HepG2 (cell line): ENCODE measurements around the gene SH2D6. TPM values are rescaled to one million over a fixed set of nuclear protein-coding genes. Genes with fewer than 3 reads are reported as not detected.

Experiments used
- ATF1 ChIP-seq: IDR thresholded peaks from 2 replicates; pipeline ENCODE4 v1.6.1; 2016; ENCODE audit warnings: mild to moderate bottlenecking, control low read depth
- ATRX ChIP-seq: sonication (generic); formaldehyde crosslinking; IDR thresholded peaks from 2 replicates; pipeline ENCODE4 v1.4.0; 2020; ENCODE audit warnings: missing genetic modification reagents, borderline replicate concordance
- CENPX ChIP-seq: sonication (generic); formaldehyde crosslinking; IDR thresholded peaks from 2 replicates; pipeline ENCODE4 v1.9.0; 2021; ENCODE audit warnings: mild to moderate bottlenecking, missing genetic modification reagents, moderate library complexity
- FOXC1 ChIP-seq: sonication (generic); formaldehyde crosslinking; IDR thresholded peaks from 2 replicates; pipeline ENCODE4 v1.8.0; 2022; ENCODE audit warnings: mild to moderate bottlenecking, missing genetic modification reagents, borderline replicate concordance
- ISX ChIP-seq: sonication (generic); formaldehyde crosslinking; conservative IDR thresholded peaks from 2 replicates; pipeline ENCODE4 v1.5.0; 2020; ENCODE audit warnings: missing genetic modification reagents
- KAT2B ChIP-seq: fragments of 150-350 bp; IDR thresholded peaks from 2 replicates; pipeline ENCODE4 v1.6.1; 2014; ENCODE audit warnings: low read depth, low read length, borderline replicate concordance
- KDM4B ChIP-seq: sonication (generic); formaldehyde crosslinking; IDR thresholded peaks from 2 replicates; pipeline ENCODE4 v1.4.0; 2020; ENCODE audit warnings: missing genetic modification reagents
- MIXL1 ChIP-seq: IDR thresholded peaks from 2 replicates; pipeline ENCODE4 v1.6.1; 2016
- MTA1 ChIP-seq: sonication (generic); formaldehyde crosslinking; IDR thresholded peaks from 2 replicates; pipeline ENCODE4 v1.4.0; 2020; ENCODE audit warnings: missing genetic modification reagents, mild to moderate bottlenecking, borderline replicate concordance
- MTF1 ChIP-seq: sonication (generic); formaldehyde crosslinking; IDR thresholded peaks from 2 replicates; pipeline ENCODE4 v1.5.0; 2020; ENCODE audit warnings: missing genetic modification reagents
- MXD4 ChIP-seq: IDR thresholded peaks from 2 replicates; pipeline ENCODE4 v1.6.1; 2016; ENCODE audit warnings: mild to moderate bottlenecking, missing biosample characterization, missing genetic modification reagents
- SAFB2 ChIP-seq: sonication (generic); formaldehyde crosslinking; IDR thresholded peaks from 2 replicates; pipeline ENCODE4 v1.5.1; 2020; ENCODE audit warnings: missing genetic modification reagents, low read depth, mild to moderate bottlenecking, borderline replicate concordance
- THYN1 ChIP-seq: sonication (generic); formaldehyde crosslinking; IDR thresholded peaks from 2 replicates; pipeline ENCODE4 v1.8.1; 2023; ENCODE audit warnings: low read depth, mild to moderate bottlenecking, moderate library complexity, missing genetic modification reagents, borderline replicate concordance
- TP53 ChIP-seq: sonication (generic); formaldehyde crosslinking; conservative IDR thresholded peaks from 2 replicates; pipeline ENCODE4 v1.4.0; 2020; ENCODE audit warnings: missing genetic modification reagents
- ZNF264 ChIP-seq: sonication (generic); formaldehyde crosslinking; IDR thresholded peaks from 2 replicates; pipeline ENCODE4 v1.4.0; 2020; ENCODE audit warnings: missing genetic modification reagents
- ZNF460 ChIP-seq: sonication (generic); formaldehyde crosslinking; IDR thresholded peaks from 2 replicates; pipeline ENCODE4 v1.5.1; 2020; ENCODE audit warnings: missing genetic modification reagents, mild to moderate bottlenecking, borderline replicate concordance
- ZNF484 ChIP-seq: sonication (generic); formaldehyde crosslinking; IDR thresholded peaks from 2 replicates; pipeline ENCODE4 v1.5.1; 2020; ENCODE audit warnings: mild to moderate bottlenecking, low read depth, missing genetic modification reagents, borderline replicate concordance
- ZNF552 ChIP-seq: sonication (generic); formaldehyde crosslinking; IDR thresholded peaks from 2 replicates; pipeline ENCODE4 v1.9.0; 2022; ENCODE audit warnings: missing genetic modification reagents, mild to moderate bottlenecking, borderline replicate concordance
- polyA plus RNA-seq, 8 experiments: library from polyadenylated mRNA; depleted of rRNA in 3 of 8; stranded (reverse) in 7 of 8; unstranded in 1 of 8; fragments of >200 nt; fragmentation: Illumina TruSeq in 4 of 8; extraction: Trizol in 4 of 8; gene quantifications; 2 replicates each; pipeline versions ENCODE4 v1.2.1 to v1.2.3, GENCODE V29; 2011 to 2016; ENCODE audit warnings: low read depth in 4 of 8, missing spikeins in 1 of 8, mixed read lengths in 1 of 8; ENCODE audit not compliant: insufficient read depth in 1 of 8
- total RNA-seq, 5 experiments: library from RNA; depleted of rRNA; stranded (reverse); fragments of >200 nt; fragmentation: Illumina TruSeq; extraction: Trizol; gene quantifications; 2 replicates each; pipeline ENCODE4 v1.2.3, GENCODE V29; 2016; ENCODE audit warnings: low read depth in 1 of 5
- TF ChIP-seq, protein P1 (sequence below): IDR thresholded peaks from 2 replicates; pipeline ENCODE4 v1.6.1; 2012; ENCODE audit warnings: inconsistent platforms
- TF ChIP-seq, protein P2 (sequence below): IDR thresholded peaks from 2 replicates; pipeline ENCODE4 v1.6.1; 2018; ENCODE audit warnings: missing genetic modification reagents
- TF ChIP-seq, protein P3 (sequence below): sonication (generic); formaldehyde crosslinking; IDR thresholded peaks from 2 replicates; pipeline ENCODE4 v1.4.0; 2020; ENCODE audit warnings: missing genetic modification reagents
- TF ChIP-seq, protein P4 (sequence below): IDR thresholded peaks from 2 replicates; pipeline ENCODE4 v1.4.0; 2020; ENCODE audit warnings: mild to moderate bottlenecking, missing genetic modification reagents
- TF ChIP-seq, protein P5 (sequence below): sonication (generic); formaldehyde crosslinking; IDR thresholded peaks from 2 replicates; pipeline ENCODE4 v1.5.1; 2020; ENCODE audit warnings: mild to moderate bottlenecking, moderate library complexity, missing genetic modification reagents

SH2D6 gene
- total and polyA plus RNA-seq, 2 of the 13 experiments (the other 11 are each of a cell fraction or from before 2014, with no cell fraction given), result 0.11 to 0.26 TPM

DNA sequence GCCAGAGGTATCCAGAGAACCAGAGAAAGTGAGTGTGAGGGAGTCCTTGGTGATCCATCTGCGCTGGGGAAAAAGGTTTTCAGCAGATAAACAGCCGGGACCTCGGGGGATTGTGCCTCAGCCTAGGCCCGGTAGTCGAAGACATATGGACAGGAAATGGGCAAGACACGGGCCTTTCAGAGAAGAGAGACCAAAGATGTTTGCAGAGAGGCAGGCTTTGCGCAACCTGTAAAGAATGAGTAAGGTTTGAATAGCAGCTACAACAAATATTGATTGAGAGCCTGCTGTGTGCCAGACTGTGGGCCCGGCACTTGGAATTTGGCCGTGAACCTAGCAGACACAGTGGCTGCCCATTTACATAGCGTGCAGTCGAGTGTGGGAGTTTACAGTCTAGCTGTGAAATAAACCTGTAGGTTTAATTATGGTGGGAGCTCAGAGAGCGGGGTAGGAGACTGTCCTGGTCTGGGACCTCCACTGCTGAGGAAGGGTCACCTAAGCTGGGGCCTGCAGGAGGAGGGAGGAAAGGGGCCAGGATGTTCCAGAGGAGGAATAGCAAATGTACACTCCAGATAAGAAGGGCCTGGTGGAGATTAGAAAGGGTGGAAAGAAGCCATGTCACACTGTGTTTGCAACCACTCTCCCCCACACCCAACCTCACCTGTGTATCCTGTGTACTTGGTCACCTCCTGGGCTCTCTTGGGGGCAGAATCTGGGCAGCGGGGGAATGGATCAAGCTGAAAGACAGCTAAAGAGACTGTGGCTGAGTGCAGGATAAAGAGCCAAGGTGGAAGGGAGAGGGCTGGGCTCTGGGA is 3.0 kb downstream of the SH2D6 start (continued):
- no peak for TF ChIP-seq THYN1 (CRISPR knock-in tag)
- no peak for TF ChIP-seq ATRX (CRISPR knock-in tag)
- TF ChIP-seq CENPX (CRISPR knock-in tag), result no peak
- no peak for TF ChIP-seq ISX (CRISPR knock-in tag)
- TF ChIP-seq KDM4B (CRISPR knock-in tag), result peak; percentile 96
- peak; percentile 71 for TF ChIP-seq MXD4
- TF ChIP-seq MIXL1 (CRISPR knock-in tag), result peak; percentile 90
- TF ChIP-seq ZNF460 (CRISPR knock-in tag), result peak; percentile 23; the same call in 1 of the 2 replicates
- no peak for TF ChIP-seq ZNF484 (CRISPR knock-in tag)
- 0 out of 2 replicates have a peak, but pooled peaks have one; percentile 25 for TF ChIP-seq MTF1 (CRISPR knock-in tag)
- TF ChIP-seq KAT2B, result peak; percentile 55; the same call in 1 of the 2 replicates
- peak; percentile 97 for TF ChIP-seq ZNF264 (CRISPR knock-in tag)
- TF ChIP-seq, protein P1, sequence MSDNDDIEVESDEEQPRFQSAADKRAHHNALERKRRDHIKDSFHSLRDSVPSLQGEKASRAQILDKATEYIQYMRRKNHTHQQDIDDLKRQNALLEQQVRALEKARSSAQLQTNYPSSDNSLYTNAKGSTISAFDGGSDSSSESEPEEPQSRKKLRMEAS, result peak; percentile 81
- peak; percentile 51; the same call in 1 of the 2 replicates for TF ChIP-seq ATF1 (CRISPR knock-in tag)
- peak; percentile 99 for TF ChIP-seq MTA1 (CRISPR knock-in tag)
- peak; percentile 33; the same call in 1 of the 2 replicates for TF ChIP-seq ZNF552
- TF ChIP-seq SAFB2 (CRISPR knock-in tag), result peak; percentile 95; the same call in 1 of the 2 replicates
- TF ChIP-seq, protein P2, sequence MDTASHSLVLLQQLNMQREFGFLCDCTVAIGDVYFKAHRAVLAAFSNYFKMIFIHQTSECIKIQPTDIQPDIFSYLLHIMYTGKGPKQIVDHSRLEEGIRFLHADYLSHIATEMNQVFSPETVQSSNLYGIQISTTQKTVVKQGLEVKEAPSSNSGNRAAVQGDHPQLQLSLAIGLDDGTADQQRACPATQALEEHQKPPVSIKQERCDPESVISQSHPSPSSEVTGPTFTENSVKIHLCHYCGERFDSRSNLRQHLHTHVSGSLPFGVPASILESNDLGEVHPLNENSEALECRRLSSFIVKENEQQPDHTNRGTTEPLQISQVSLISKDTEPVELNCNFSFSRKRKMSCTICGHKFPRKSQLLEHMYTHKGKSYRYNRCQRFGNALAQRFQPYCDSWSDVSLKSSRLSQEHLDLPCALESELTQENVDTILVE (CRISPR knock-in tag), result peak; percentile 88; the same call in 1 of the 2 replicates
- TF ChIP-seq, protein P3, sequence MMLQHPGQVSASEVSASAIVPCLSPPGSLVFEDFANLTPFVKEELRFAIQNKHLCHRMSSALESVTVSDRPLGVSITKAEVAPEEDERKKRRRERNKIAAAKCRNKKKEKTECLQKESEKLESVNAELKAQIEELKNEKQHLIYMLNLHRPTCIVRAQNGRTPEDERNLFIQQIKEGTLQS (CRISPR knock-in tag), result peak; percentile 90
- TF ChIP-seq, protein P4, sequence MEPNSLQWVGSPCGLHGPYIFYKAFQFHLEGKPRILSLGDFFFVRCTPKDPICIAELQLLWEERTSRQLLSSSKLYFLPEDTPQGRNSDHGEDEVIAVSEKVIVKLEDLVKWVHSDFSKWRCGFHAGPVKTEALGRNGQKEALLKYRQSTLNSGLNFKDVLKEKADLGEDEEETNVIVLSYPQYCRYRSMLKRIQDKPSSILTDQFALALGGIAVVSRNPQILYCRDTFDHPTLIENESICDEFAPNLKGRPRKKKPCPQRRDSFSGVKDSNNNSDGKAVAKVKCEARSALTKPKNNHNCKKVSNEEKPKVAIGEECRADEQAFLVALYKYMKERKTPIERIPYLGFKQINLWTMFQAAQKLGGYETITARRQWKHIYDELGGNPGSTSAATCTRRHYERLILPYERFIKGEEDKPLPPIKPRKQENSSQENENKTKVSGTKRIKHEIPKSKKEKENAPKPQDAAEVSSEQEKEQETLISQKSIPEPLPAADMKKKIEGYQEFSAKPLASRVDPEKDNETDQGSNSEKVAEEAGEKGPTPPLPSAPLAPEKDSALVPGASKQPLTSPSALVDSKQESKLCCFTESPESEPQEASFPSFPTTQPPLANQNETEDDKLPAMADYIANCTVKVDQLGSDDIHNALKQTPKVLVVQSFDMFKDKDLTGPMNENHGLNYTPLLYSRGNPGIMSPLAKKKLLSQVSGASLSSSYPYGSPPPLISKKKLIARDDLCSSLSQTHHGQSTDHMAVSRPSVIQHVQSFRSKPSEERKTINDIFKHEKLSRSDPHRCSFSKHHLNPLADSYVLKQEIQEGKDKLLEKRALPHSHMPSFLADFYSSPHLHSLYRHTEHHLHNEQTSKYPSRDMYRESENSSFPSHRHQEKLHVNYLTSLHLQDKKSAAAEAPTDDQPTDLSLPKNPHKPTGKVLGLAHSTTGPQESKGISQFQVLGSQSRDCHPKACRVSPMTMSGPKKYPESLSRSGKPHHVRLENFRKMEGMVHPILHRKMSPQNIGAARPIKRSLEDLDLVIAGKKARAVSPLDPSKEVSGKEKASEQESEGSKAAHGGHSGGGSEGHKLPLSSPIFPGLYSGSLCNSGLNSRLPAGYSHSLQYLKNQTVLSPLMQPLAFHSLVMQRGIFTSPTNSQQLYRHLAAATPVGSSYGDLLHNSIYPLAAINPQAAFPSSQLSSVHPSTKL (CRISPR knock-in tag), result peak; percentile 100
- TF ChIP-seq TP53 (CRISPR knock-in tag), result 0 out of 2 replicates have a peak, but pooled peaks have one; percentile 0
- TF ChIP-seq, protein P5, sequence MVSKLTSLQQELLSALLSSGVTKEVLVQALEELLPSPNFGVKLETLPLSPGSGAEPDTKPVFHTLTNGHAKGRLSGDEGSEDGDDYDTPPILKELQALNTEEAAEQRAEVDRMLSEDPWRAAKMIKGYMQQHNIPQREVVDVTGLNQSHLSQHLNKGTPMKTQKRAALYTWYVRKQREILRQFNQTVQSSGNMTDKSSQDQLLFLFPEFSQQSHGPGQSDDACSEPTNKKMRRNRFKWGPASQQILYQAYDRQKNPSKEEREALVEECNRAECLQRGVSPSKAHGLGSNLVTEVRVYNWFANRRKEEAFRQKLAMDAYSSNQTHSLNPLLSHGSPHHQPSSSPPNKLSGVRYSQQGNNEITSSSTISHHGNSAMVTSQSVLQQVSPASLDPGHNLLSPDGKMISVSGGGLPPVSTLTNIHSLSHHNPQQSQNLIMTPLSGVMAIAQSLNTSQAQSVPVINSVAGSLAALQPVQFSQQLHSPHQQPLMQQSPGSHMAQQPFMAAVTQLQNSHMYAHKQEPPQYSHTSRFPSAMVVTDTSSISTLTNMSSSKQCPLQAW (CRISPR knock-in tag), result peak; percentile 87
- peak; percentile 63; the same call in 1 of the 2 replicates for TF ChIP-seq FOXC1
